ENCODE results near the gene TDRKH. TPM values are rescaled to one million over a fixed set of nuclear protein-coding genes. Genes with fewer than 3 reads are reported as not detected.

Gene TDRKH
- total and polyA plus RNA-seq, 7 experiments from 2014 or later: 7.7 to 23.1 (median 17.4) TPM

DNA sequence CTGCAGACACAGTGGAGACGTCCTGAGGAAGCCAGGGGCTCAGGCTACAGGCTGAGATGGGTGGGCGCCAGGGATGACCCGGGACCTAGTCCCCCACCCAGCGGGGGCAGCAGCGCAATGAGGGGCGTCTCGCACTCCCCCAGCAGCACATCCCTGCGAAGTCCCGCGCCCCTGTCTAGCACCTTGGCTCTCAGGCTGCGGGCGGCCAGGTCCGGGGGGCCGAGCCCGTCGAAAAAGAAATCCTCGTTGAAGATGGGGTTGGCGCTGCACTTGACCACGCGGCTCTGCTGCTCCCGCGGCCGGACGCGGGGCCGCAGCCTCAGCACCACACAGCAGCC, 47.6 kb upstream of the TDRKH start:
- Histone ChIP-seq H3K9me3 (ENCODE audit: control insufficient read depth in 2 of 3, low read length in 3 of 3) (no peaks in the 10 kb centered on the region), H3K27me3 (ENCODE audit: control insufficient read depth in 2 of 2, insufficient read depth in 2 of 2, low read length in 2 of 2) (no peaks in the 10 kb centered on the region), H3K27ac (ENCODE audit: low read depth, low read length) (no peak overlapping the region), H3K4me1 (ENCODE audit: control insufficient read depth in 2 of 2, insufficient read depth in 2 of 2, low read length in 2 of 2) (peaks cover 41 to 49% of the 10 kb centered on the region in 2 donors), H3K4me3 (ENCODE audit: low read length) (no peak overlapping the region), H3K36me3 (ENCODE audit: control insufficient read depth in 2 of 3, insufficient read depth in 3 of 3, low read length in 3 of 3) (no peaks in the 10 kb centered on the region)
- intact Hi-C loops (cut with micrococcal nuclease): loop anchor here (1.0 to 5.0 kb wide), 9 partner anchors 67 to 393 kb away; partner anchors contain the start of genes MRPL9 (in 2 of the 2), POGZ (in 2 of the 2), S100A10 (in 2 of the 2) and SNX27 (in 2 of the 2)
- Mint-ChIP-seq H3K27me3 (peaks cover 0 to 8% (median 0%) of the 10 kb centered on the region in 5 donors), H3K36me3 (peaks cover 0 to 6% (median 0%) of the 10 kb centered on the region in 5 donors), H3K27ac (peak overlapping the region in 8 of 9 donors; percentile 63 to 93 (median 80)), H3K4me1 (peaks cover 42 to 66% (median 54%) of the 10 kb centered on the region in 7 donors), H3K4me3 (peak overlapping the region; percentile 77 to 92 (median 86)), H3K9me3 (peaks cover 0 to 5% (median 0%) of the 10 kb centered on the region in 11 donors)
- DNase-seq (no peak), ATAC-seq (no peak)
- CTCF ChIA-PET: interaction anchor here (0.7 to 2.7 kb wide), 2 partner anchors 10 to 383 kb away, joined by 4 to 6 read pairs; no protein-coding TSS in a partner anchor
- POLR2A ChIA-PET: interaction anchor here (1.9 kb wide), 1 partner anchor 48 kb away, joined by 6 read pairs; the partner anchor contains the start of gene TDRKH

GRCh38 chr1:151837197-151837596, 46.9 kb upstream of the TDRKH start:
- ChIA-PET CTCF (interaction anchor here (0.7 to 2.7 kb wide), 6 partner anchors 9 to 393 kb away, joined by 3 to 9 read pairs (median 4); no protein-coding TSS in a partner anchor), POLR2A (interaction anchor here (0.6 to 1.9 kb wide), 2 partner anchors 47 to 83 kb away, joined by 3 to 6 read pairs; partner anchors contain the start of gene TDRKH)
- intact Hi-C loops (cut with micrococcal nuclease): loop anchor here (2.0 to 5.0 kb wide), 6 partner anchors 74 to 392 kb away; partner anchors contain the start of genes MRPL9 (in 2 of the 2), POGZ (in 2 of the 2) and SNX27 (in 2 of the 2)
- Histone ChIP-seq H3K27me3 (ENCODE audit: control insufficient read depth in 2 of 2, insufficient read depth in 2 of 2, low read length in 2 of 2) (no peaks in the 10 kb centered on the region), H3K36me3 (ENCODE audit: control insufficient read depth in 2 of 3, insufficient read depth in 3 of 3, low read length in 3 of 3) (no peaks in the 10 kb centered on the region), H3K27ac (ENCODE audit: low read depth, low read length) (no peak overlapping the region), H3K4me1 (ENCODE audit: control insufficient read depth in 2 of 2, insufficient read depth in 2 of 2, low read length in 2 of 2) (peaks cover 42 to 49% of the 10 kb centered on the region in 2 donors), H3K4me3 (ENCODE audit: low read length) (no peak overlapping the region), H3K9me3 (ENCODE audit: control insufficient read depth in 2 of 3, low read length in 3 of 3) (no peaks in the 10 kb centered on the region)
- Mint-ChIP-seq H3K4me3 (peak overlapping the region; percentile 77 to 92 (median 86)), H3K27ac (peak overlapping the region; percentile 24 to 93 (median 80)), H3K9me3 (peaks cover 0 to 5% (median 0%) of the 10 kb centered on the region in 11 donors), H3K27me3 (peaks cover 0 to 8% (median 0%) of the 10 kb centered on the region in 5 donors), H3K4me1 (peaks cover 44 to 71% (median 58%) of the 10 kb centered on the region in 7 donors), H3K36me3 (peaks cover 0 to 6% (median 0%) of the 10 kb centered on the region in 5 donors)
- ATAC-seq (no peak), DNase-seq (no peak)

GRCh38 chr1:151835596-151835995, 45.3 kb upstream of the TDRKH start:
- Histone ChIP-seq H3K27me3 (ENCODE audit: control insufficient read depth in 2 of 2, insufficient read depth in 2 of 2, low read length in 2 of 2) (no peaks in the 10 kb centered on the region), H3K4me3 (ENCODE audit: low read length) (no peak overlapping the region), H3K27ac (ENCODE audit: low read depth, low read length) (no peak overlapping the region), H3K36me3 (ENCODE audit: control insufficient read depth in 2 of 3, insufficient read depth in 3 of 3, low read length in 3 of 3) (no peaks in the 10 kb centered on the region), H3K4me1 (ENCODE audit: control insufficient read depth in 2 of 2, insufficient read depth in 2 of 2, low read length in 2 of 2) (peaks cover 48 to 54% of the 10 kb centered on the region in 2 donors), H3K9me3 (ENCODE audit: control insufficient read depth in 2 of 3, low read length in 3 of 3) (no peaks in the 10 kb centered on the region)
- H3K36me3 Mint-ChIP-seq: peaks cover 0 to 1% (median 0%) of the 10 kb centered on the region in 5 donors
- ChIA-PET POLR2A (no interaction called here), CTCF (interaction anchor here (0.6 to 2.7 kb wide), 11 partner anchors 8 to 495 kb away, joined by 3 to 9 read pairs (median 4); no protein-coding TSS in a partner anchor)
- H3K9me3 Mint-ChIP-seq: peaks cover 0 to 4% (median 0%) of the 10 kb centered on the region in 11 donors
- H3K27me3 Mint-ChIP-seq: peaks cover 0 to 8% (median 0%) of the 10 kb centered on the region in 5 donors
- DNase-seq: no peak
- peak overlapping the region in 1 of 10 donors; percentile 25 for H3K4me3 Mint-ChIP-seq
- intact Hi-C loops (cut with micrococcal nuclease): loop anchor here (5.0 kb wide), 2 partner anchors 223 to 378 kb away; partner anchors contain the start of genes POGZ (in 2 of the 2) and SNX27 (in 2 of the 2)
- H3K27ac Mint-ChIP-seq: peak overlapping the region in 4 of 9 donors; percentile 1 to 60 (median 42)
- no peak for ATAC-seq
- peaks cover 45 to 76% (median 64%) of the 10 kb centered on the region in 7 donors for H3K4me1 Mint-ChIP-seq

DNA sequence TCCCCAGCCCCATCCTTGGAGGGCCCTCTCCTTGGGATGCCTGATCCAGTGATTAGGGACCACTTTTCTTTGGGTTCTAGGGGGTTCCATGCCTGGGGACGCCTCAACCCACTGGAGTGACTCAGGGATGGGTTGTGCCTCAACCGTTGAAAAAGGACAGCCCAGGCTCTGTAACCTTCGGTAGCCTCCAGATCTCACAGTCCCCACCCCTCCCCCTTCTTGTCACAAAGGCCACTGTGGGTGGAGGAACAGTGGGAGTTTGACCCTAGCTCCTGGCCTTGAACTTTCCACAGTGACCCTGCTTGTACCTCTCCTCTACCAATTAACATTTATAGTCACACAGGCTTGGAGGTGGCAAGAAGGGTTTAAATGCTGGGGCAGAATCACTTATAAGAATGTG, 43.9 kb upstream of the TDRKH start:
- no peak overlapping the region for H3K27ac ChIP-seq (ENCODE audit: low read depth, low read length)
- H3K27ac Mint-ChIP-seq: no peak overlapping the region

DNA sequence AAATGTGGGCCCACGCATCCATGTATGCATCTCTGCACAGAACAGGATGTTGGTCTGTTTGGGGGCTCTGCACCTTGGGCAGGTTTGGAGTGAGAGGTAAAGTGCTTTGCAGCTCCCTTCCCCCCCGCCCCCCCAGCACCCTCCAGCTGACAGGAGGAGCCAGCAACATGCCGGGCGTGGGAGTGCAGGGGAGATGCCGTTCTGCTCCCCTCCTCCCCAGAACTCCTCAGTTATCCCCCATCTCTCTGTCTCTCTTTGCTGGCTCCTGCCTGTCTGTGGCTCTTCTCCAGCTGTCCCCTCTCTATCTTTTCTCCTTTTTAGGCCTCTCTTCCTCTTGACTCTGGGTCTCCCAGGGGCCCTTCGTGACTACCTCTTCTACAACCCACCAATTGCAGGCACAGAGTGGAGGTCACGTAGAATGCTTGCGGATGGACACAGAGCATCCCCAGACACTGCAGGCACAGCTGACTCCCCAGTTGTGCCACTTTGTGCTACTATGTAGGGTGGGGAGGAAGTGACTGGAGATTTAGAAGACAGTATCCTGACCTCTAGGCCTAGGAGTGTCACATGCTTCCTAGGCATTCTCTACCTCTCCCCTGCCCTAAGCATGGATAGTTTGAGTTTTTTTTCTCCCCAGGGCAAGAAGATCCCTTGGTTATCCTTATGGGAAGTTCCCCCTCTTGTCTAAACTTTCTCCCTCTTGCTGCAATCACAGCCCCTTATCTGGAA, 43.0 kb upstream of the TDRKH start:
- ATAC-seq: no peak
- Mint-ChIP-seq H3K4me1 (peaks cover 53 to 80% (median 71%) of the 10 kb centered on the region in 7 donors), H3K36me3 (peaks cover 0 to 1% (median 0%) of the 10 kb centered on the region in 5 donors), H3K4me3 (no peak overlapping the region), H3K27ac (peak overlapping the region in 7 of 9 donors; percentile 7 to 75 (median 51)), H3K27me3 (peaks cover 0 to 5% (median 0%) of the 10 kb centered on the region in 5 donors), H3K9me3 (peaks cover 0 to 2% (median 0%) of the 10 kb centered on the region in 11 donors)
- ChIA-PET CTCF (interaction anchor here (0.7 kb wide), 1 partner anchor 68 kb away, joined by 3 read pairs; no protein-coding TSS in a partner anchor), POLR2A (interaction anchor here (0.6 kb wide), 1 partner anchor 43 kb away, joined by 3 read pairs; the partner anchor contains the start of gene TDRKH)
- H3K27me3 ChIP-seq (ENCODE audit: control insufficient read depth in 2 of 2, insufficient read depth in 2 of 2, low read length in 2 of 2): no peaks in the 10 kb centered on the region
- intact Hi-C loops (cut with micrococcal nuclease): no loop called here
- H3K36me3 ChIP-seq (ENCODE audit: control insufficient read depth in 2 of 3, insufficient read depth in 3 of 3, low read length in 3 of 3): no peaks in the 10 kb centered on the region
- H3K4me1 ChIP-seq (ENCODE audit: control insufficient read depth in 2 of 2, insufficient read depth in 2 of 2, low read length in 2 of 2): peaks cover 49 to 64% of the 10 kb centered on the region in 2 donors
- no peak for DNase-seq
- no peak overlapping the region for H3K27ac ChIP-seq (ENCODE audit: low read depth, low read length)
- no peaks in the 10 kb centered on the region for H3K9me3 ChIP-seq (ENCODE audit: control insufficient read depth in 2 of 3, low read length in 3 of 3)
- no peak overlapping the region for H3K4me3 ChIP-seq (ENCODE audit: low read length)

More for the DNA sequence above, 43.9 kb upstream of the TDRKH start:
- Histone ChIP-seq H3K36me3 (ENCODE audit: control insufficient read depth in 2 of 3, insufficient read depth in 3 of 3, low read length in 3 of 3) (no peaks in the 10 kb centered on the region), H3K9me3 (ENCODE audit: control insufficient read depth in 2 of 3, low read length in 3 of 3) (no peaks in the 10 kb centered on the region), H3K27me3 (ENCODE audit: control insufficient read depth in 2 of 2, insufficient read depth in 2 of 2, low read length in 2 of 2) (no peaks in the 10 kb centered on the region), H3K4me3 (ENCODE audit: low read length) (no peak overlapping the region), H3K4me1 (ENCODE audit: control insufficient read depth in 2 of 2, insufficient read depth in 2 of 2, low read length in 2 of 2) (peaks cover 47 to 59% of the 10 kb centered on the region in 2 donors)
- ChIA-PET POLR2A (interaction anchor here (1.0 to 1.4 kb wide), 2 partner anchors 11 to 76 kb away, joined by 3 read pairs; no protein-coding TSS in a partner anchor), CTCF (interaction anchor here (0.7 to 2.2 kb wide), 4 partner anchors 12 to 293 kb away, joined by 4 to 6 read pairs (median 5); no protein-coding TSS in a partner anchor)
- Mint-ChIP-seq H3K9me3 (peaks cover 0 to 4% (median 0%) of the 10 kb centered on the region in 11 donors), H3K4me1 (peaks cover 46 to 76% (median 66%) of the 10 kb centered on the region in 7 donors), H3K36me3 (peaks cover 0 to 1% (median 0%) of the 10 kb centered on the region in 5 donors), H3K4me3 (no peak overlapping the region), H3K27me3 (peaks cover 0 to 6% (median 0%) of the 10 kb centered on the region in 5 donors)
- intact Hi-C loops (cut with micrococcal nuclease): no loop called here
- no peak for DNase-seq
- no peak for ATAC-seq

- Mint-ChIP-seq H3K36me3 (no peaks in the 10 kb centered on the region), H3K27ac (peak overlapping the region in 6 of 9 donors; percentile 34 to 74 (median 69)), H3K27me3 (peaks cover 0 to 2% (median 0%) of the 10 kb centered on the region in 5 donors), H3K4me1 (peaks cover 54 to 84% (median 76%) of the 10 kb centered on the region in 7 donors), H3K9me3 (peaks cover 0 to 2% (median 0%) of the 10 kb centered on the region in 11 donors), H3K4me3 (no peak overlapping the region)
- Histone ChIP-seq H3K4me3 (ENCODE audit: low read length) (no peak overlapping the region), H3K36me3 (ENCODE audit: control insufficient read depth in 2 of 3, insufficient read depth in 3 of 3, low read length in 3 of 3) (no peaks in the 10 kb centered on the region), H3K9me3 (ENCODE audit: control insufficient read depth in 2 of 3, low read length in 3 of 3) (no peaks in the 10 kb centered on the region), H3K4me1 (ENCODE audit: control insufficient read depth in 2 of 2, insufficient read depth in 2 of 2, low read length in 2 of 2) (peaks cover 52 to 68% of the 10 kb centered on the region in 2 donors), H3K27ac (ENCODE audit: low read depth, low read length) (no peak overlapping the region), H3K27me3 (ENCODE audit: control insufficient read depth in 2 of 2, insufficient read depth in 2 of 2, low read length in 2 of 2) (no peaks in the 10 kb centered on the region)
- ATAC-seq: no peak
- CTCF ChIA-PET: interaction anchor here (0.7 kb wide), 1 partner anchor 69 kb away, joined by 3 read pairs; no protein-coding TSS in a partner anchor
- intact Hi-C loops (cut with micrococcal nuclease): no loop called here
- POLR2A ChIA-PET: interaction anchor here (0.6 kb wide), 1 partner anchor 42 kb away, joined by 3 read pairs; the partner anchor contains the start of gene TDRKH
- DNase-seq: no peak
Measured at GRCh38 chr1:151832318-151832980, 42.1 kb upstream of the TDRKH start.

Data from naive thymus-derived CD4-positive, alpha-beta T cell (primary cell).